Measurements from ENCODE around the gene ENAM.

- TF ChIP-seq EED (IDR thresholded peaks at IDR 0.05; ENCODE audit: low read depth) (no peak), EP300 (IDR thresholded peaks at IDR 0.05; ENCODE audit: borderline replicate concordance in 1 of 2, control insufficient read depth in 1 of 2, low read depth in 2 of 2, low read length in 2 of 2) (no peak), SPI1 (IDR thresholded peaks at IDR 0.05; ENCODE audit: borderline replicate concordance, insufficient read depth, low read depth, low read length) (no peak), HSF1 (IDR thresholded peaks at IDR 0.05; ENCODE audit: low read depth, low read length) (no peak), CTCF (IDR thresholded peaks at IDR 0.05 in 2 of 3, conservative IDR thresholded peaks at IDR 0.05 in 1 of 3; ENCODE audit: control insufficient read depth in 2 of 3, extremely low read depth in 1 of 3, insufficient read depth in 1 of 3, low read depth in 3 of 3, low read length in 3 of 3) (no peak), CEBPB (IDR thresholded peaks at IDR 0.05; ENCODE audit: borderline replicate concordance in 1 of 2, low read depth in 2 of 2, low read length in 2 of 2) (no peak)
These were observed at the start of gene ENAM for GRCh38 chr4:70628444-70628843.

Data from GM12878 (cell line).